MCF 10A (cell line): ENCODE measurements around the gene SIX2. TPM values are rescaled to one million over a fixed set of nuclear protein-coding genes. Genes with fewer than 3 reads are reported as not detected.

Source experiments
- BruUV-seq: library from RNA; stranded (reverse); fragments of 400-500 nt; replicated peaks from 2 replicates; lab custom pipeline; 2021; lab: Mats Ljungman, UMichigan
- CTCF ChIA-PET: fragments of 300-600 bp; sonication (Branson Sonifier 250); formaldehyde crosslinking; extraction: SDS; loops from one replicate; lab custom pipeline; 2021; ENCODE audit warnings: antibody characterized with exemption, inconsistent platforms; lab: Yijun Ruan, JAX
- POLR2A ChIA-PET: fragments of 300-600, 350-650 bp; sonication (Branson Sonifier 250); formaldehyde crosslinking; extraction: SDS; loops from one replicate; lab custom pipeline; 2020; ENCODE audit warnings: antibody characterized with exemption, inconsistent platforms; lab: Yijun Ruan, JAX
- DNase-seq: peaks from one replicate; pipeline ENCODE4 v3.0.0-alpha.2; 2018; ENCODE audit not compliant: unreplicated experiment
- H3K27ac Mint-ChIP-seq: one replicate; pipeline ENCODE4 v1.8.0; 2022; ENCODE audit warnings: mild to moderate bottlenecking, low read depth, mixed read lengths; ENCODE audit not compliant: unreplicated experiment
- H3K27me3 Mint-ChIP-seq: one replicate; pipeline ENCODE4 v1.8.0; 2022; ENCODE audit warnings: mixed read lengths; ENCODE audit not compliant: insufficient read depth, unreplicated experiment
- H3K36me3 Mint-ChIP-seq: one replicate; pipeline ENCODE4 v1.8.0; 2022; ENCODE audit warnings: mild to moderate bottlenecking, moderate library complexity, mixed read lengths; ENCODE audit not compliant: insufficient read depth, unreplicated experiment
- H3K4me1 Mint-ChIP-seq: one replicate; pipeline ENCODE4 v1.8.0; 2022; ENCODE audit warnings: mixed read lengths; ENCODE audit not compliant: insufficient read depth, unreplicated experiment
- H3K4me3 Mint-ChIP-seq: one replicate; pipeline ENCODE4 v1.8.0; 2022; ENCODE audit warnings: mild to moderate bottlenecking, moderate library complexity, mixed read lengths; ENCODE audit not compliant: unreplicated experiment
- H3K9me3 Mint-ChIP-seq: one replicate; pipeline ENCODE4 v1.8.0; 2022; ENCODE audit warnings: mixed read lengths; ENCODE audit not compliant: unreplicated experiment
- CTCF ChIP-seq: fragments of 200-600 bp; IDR thresholded peaks from one replicate; pipeline ENCODE4 v1.8.0; 2022; ENCODE audit warnings: antibody characterized with exemption, mild to moderate bottlenecking; ENCODE audit not compliant: unreplicated experiment
- intact Hi-C: fragments of 100-400 bp; cut with micrococcal nuclease; formaldehyde crosslinking; loops from 2 replicates; pipeline ENCODE4 v1.14.1; 2022
- total RNA-seq: library from RNA; stranded (reverse); gene quantifications from 2 replicates; pipeline ENCODE4 v1.2.3, GENCODE V29; 2022

SIX2 gene
- total RNA-seq, 1 experiment from 2014 or later: 1.2 TPM

- no peak for DNase-seq
- Mint-ChIP-seq H3K36me3 (peaks cover 6% of the 10 kb centered on the region), H3K9me3 (no peaks in the 10 kb centered on the region), H3K27ac (no peak overlapping the region), H3K27me3 (no peaks in the 10 kb centered on the region), H3K4me3 (no peak overlapping the region), H3K4me1 (peaks cover 7% of the 10 kb centered on the region)
- BruUV-seq: no TSS peak
- POLR2A ChIA-PET: interaction anchor here (0.6 kb wide), 1 partner anchor 606 kb away, joined by 3 read pairs; no protein-coding TSS in a partner anchor
- intact Hi-C loops: loop anchor here (5.0 kb wide), 1 partner anchor 161 kb away; no protein-coding TSS in a partner anchor
- no peak for TF ChIP-seq CTCF
- CTCF ChIA-PET: no interaction called here
These were observed 3.0 kb downstream of the SIX2 start for GRCh38 chr2:45006041-45006941.

GRCh38 chr2:45005261-45006002 lies 3.8 kb downstream of the SIX2 start:
- H3K4me1 Mint-ChIP-seq: peaks cover 7% of the 10 kb centered on the region
- TF ChIP-seq CTCF: no peak
- no peak overlapping the region for H3K27ac Mint-ChIP-seq
- CTCF ChIA-PET: interaction anchor here (0.7 kb wide), 1 partner anchor 15 kb away, joined by 3 read pairs; no protein-coding TSS in a partner anchor
- intact Hi-C loops: loop anchor here (5.0 kb wide), 1 partner anchor 162 kb away; no protein-coding TSS in a partner anchor
- no peak for DNase-seq
- peaks cover 6% of the 10 kb centered on the region for H3K36me3 Mint-ChIP-seq
- no peaks in the 10 kb centered on the region for H3K27me3 Mint-ChIP-seq
- H3K4me3 Mint-ChIP-seq: no peak overlapping the region
- H3K9me3 Mint-ChIP-seq: no peaks in the 10 kb centered on the region
- POLR2A ChIA-PET: interaction anchor here (0.6 kb wide), 1 partner anchor 605 kb away, joined by 3 read pairs; no protein-coding TSS in a partner anchor
- BruUV-seq: no TSS peak

- no peak overlapping the region for H3K27ac Mint-ChIP-seq
- no TSS peak for BruUV-seq
- no peak for DNase-seq
- no peak for TF ChIP-seq CTCF
- H3K27me3 Mint-ChIP-seq: peaks cover 1% of the 10 kb centered on the region
- H3K4me1 Mint-ChIP-seq: peaks cover 7% of the 10 kb centered on the region
- H3K9me3 Mint-ChIP-seq: no peaks in the 10 kb centered on the region
- intact Hi-C loops: loop anchor here (5.0 kb wide), 1 partner anchor 163 kb away; no protein-coding TSS in a partner anchor
- POLR2A ChIA-PET: no interaction called here
- H3K4me3 Mint-ChIP-seq: no peak overlapping the region
- peaks cover 6% of the 10 kb centered on the region for H3K36me3 Mint-ChIP-seq
- CTCF ChIA-PET: interaction anchor here (0.7 to 1.3 kb wide), 2 partner anchors 15 to 23 kb away, joined by 3 read pairs; no protein-coding TSS in a partner anchor
These were observed 4.6 kb downstream of the SIX2 start for GRCh38 chr2:45004562-45005191.
